H1 (cell line): ENCODE results near the gene CBX2. TPM values are rescaled to one million over a fixed set of nuclear protein-coding genes. Genes with fewer than 3 reads are reported as not detected.

Experiments
- CTCF ChIA-PET: fragments of 300-600 bp; sonication (Branson Sonifier 250); formaldehyde crosslinking; loops from one replicate; lab custom pipeline; 2021; ENCODE audit not compliant: partially characterized antibody; lab: Charles Lee
- POLR2A ChIA-PET: fragments of 300-600 bp; sonication (Branson Sonifier 250); formaldehyde crosslinking; loops from one replicate; lab custom pipeline; 2021; ENCODE audit warnings: inconsistent platforms; ENCODE audit not compliant: partially characterized antibody; lab: Charles Lee
- DNase-seq, 2 experiments: peaks; one replicate each; pipeline versions ENCODE4 v3.0.0 to v3.0.0-alpha.2; 2010 to 2022; ENCODE audit warnings: low spot score in 2 of 2, low read depth in 1 of 2, mixed read lengths in 1 of 2
- FAIRE-seq: peaks from 2 replicates; lab custom pipeline; 2011; peaks lifted over from hg19 to GRCh38; lab: Jason Lieb, UNC
- H2AFZ ChIP-seq: 2 replicates; pipeline ENCODE4 v1.8.1; 2012; ENCODE audit warnings: low read length, inconsistent platforms
- H2AK5ac ChIP-seq: 2 replicates; pipeline ENCODE4 v1.6.1; 2013; ENCODE audit warnings: low read depth, low read length
- H2BK120ac ChIP-seq: replicated peaks from 2 replicates; pipeline ENCODE3; 2013; ENCODE audit warnings: low read depth, low read length, inconsistent platforms
- H2BK12ac ChIP-seq: 2 replicates; pipeline ENCODE4 v1.6.1; 2013; ENCODE audit warnings: low read depth, low read length
- H2BK15ac ChIP-seq: 2 replicates; pipeline ENCODE4 v1.6.1; 2013; ENCODE audit warnings: low read length
- H2BK20ac ChIP-seq: 2 replicates; pipeline ENCODE4 v1.6.1; 2013; ENCODE audit warnings: low read length
- H2BK5ac ChIP-seq: 2 replicates; pipeline ENCODE4 v1.6.1; 2013; ENCODE audit warnings: low read depth, low read length
- H3K14ac ChIP-seq: 2 replicates; pipeline ENCODE4 v1.6.1; 2013; ENCODE audit warnings: inconsistent platforms; ENCODE audit not compliant: insufficient read length
- H3K18ac ChIP-seq: 2 replicates; pipeline ENCODE4 v1.6.1; 2013; ENCODE audit warnings: low read length; ENCODE audit errors: extremely low read depth
- H3K23ac ChIP-seq: 2 replicates; pipeline ENCODE4 v1.6.1; 2013; ENCODE audit warnings: inconsistent platforms; ENCODE audit not compliant: insufficient read length
- H3K23me2 ChIP-seq: 2 replicates; pipeline ENCODE4 v1.6.1; 2013; ENCODE audit warnings: low read depth, low read length
- H3K27ac ChIP-seq: 2 replicates; pipeline ENCODE4 v1.6.1; 2011; ENCODE audit warnings: low read depth, low read length, inconsistent platforms
- H3K27me3 ChIP-seq, 4 experiments: replicated peaks in 1 of 4; 1 replicate in 1 of 4; 2 replicates in 3 of 4; pipeline versions ENCODE4 v1.6.1 to v1.8.1; 2011 to 2013; ENCODE audit warnings: low read length in 3 of 4, mild to moderate bottlenecking in 3 of 4, inconsistent platforms in 2 of 4, mixed read lengths in 2 of 4, moderate library complexity in 1 of 4; ENCODE audit not compliant: control insufficient read depth in 3 of 4, insufficient read depth in 3 of 4; ENCODE audit errors: extremely low read depth in 1 of 4
- H3K36me3 ChIP-seq, 4 experiments: 2 replicates each; pipeline versions ENCODE4 v1.6.1 to v1.8.1; 2011 to 2013; ENCODE audit warnings: mild to moderate bottlenecking in 4 of 4, low read length in 3 of 4, moderate library complexity in 2 of 4, control low read depth in 1 of 4, inconsistent platforms in 1 of 4; ENCODE audit not compliant: insufficient read depth in 4 of 4, control insufficient read depth in 2 of 4
- H3K4ac ChIP-seq: replicated peaks from 2 replicates; pipeline ENCODE3; 2013; ENCODE audit warnings: low read length, low read depth, mixed read lengths, inconsistent platforms; ENCODE audit not compliant: insufficient read length
- H3K4me1 ChIP-seq, 4 experiments: replicated peaks in 1 of 4; 1 replicate in 1 of 4; 2 replicates in 3 of 4; pipeline versions ENCODE4 v1.6.1 to v1.8.1; 2011 to 2013; ENCODE audit warnings: low read length in 3 of 4, inconsistent platforms in 2 of 4, mixed read lengths in 1 of 4; ENCODE audit not compliant: insufficient read depth in 4 of 4, control insufficient read depth in 3 of 4
- H3K4me2 ChIP-seq, 2 experiments: 2 replicates each; pipeline versions ENCODE4 v1.6.1 to v1.8.1; 2011 to 2013; ENCODE audit warnings: low read depth in 2 of 2, low read length in 2 of 2, control low read depth in 1 of 2, inconsistent platforms in 1 of 2, mild to moderate bottlenecking in 1 of 2; ENCODE audit not compliant: insufficient read depth in 1 of 2
- H3K4me3 ChIP-seq, 4 experiments: fragments of 200-600, 300-600 bp in 1 of 4; sonication (generic), shearing (Covaris generic), sonication (Bioruptor Twin) in 1 of 4; 2 replicates each; pipeline versions ENCODE4 v1.5.1 to v1.8.1; 2011 to 2016; ENCODE audit warnings: low read length in 4 of 4, low read depth in 3 of 4, control low read depth in 2 of 4, inconsistent platforms in 2 of 4, mild to moderate bottlenecking in 2 of 4, mixed read lengths in 1 of 4, moderate library complexity in 1 of 4; ENCODE audit not compliant: insufficient read depth in 2 of 4; ENCODE audit errors: extremely low read depth in 1 of 4
- H3K56ac ChIP-seq: replicated peaks from 2 replicates; pipeline ENCODE3; 2013; ENCODE audit warnings: low read depth, mild to moderate bottlenecking, mixed read lengths, low read length, inconsistent platforms; ENCODE audit not compliant: insufficient read length
- H3K79me1 ChIP-seq: 2 replicates; pipeline ENCODE4 v1.6.1; 2013; ENCODE audit warnings: low read depth, low read length, control low read depth
- H3K79me2 ChIP-seq, 2 experiments: 2 replicates each; pipeline versions ENCODE4 v1.6.1 to v1.8.1; 2012 to 2013; ENCODE audit warnings: low read length in 2 of 2, mild to moderate bottlenecking in 2 of 2, inconsistent platforms in 1 of 2; ENCODE audit not compliant: insufficient read depth in 2 of 2, control insufficient read depth in 1 of 2
- H3K9ac ChIP-seq, 4 experiments: replicated peaks in 1 of 4; 1 replicate in 1 of 4; 2 replicates in 3 of 4; pipeline versions ENCODE4 v1.6.1 to v1.8.1; 2011 to 2013; ENCODE audit warnings: low read depth in 3 of 4, low read length in 3 of 4, control low read depth in 2 of 4, mild to moderate bottlenecking in 2 of 4, moderate library complexity in 2 of 4, inconsistent platforms in 1 of 4; ENCODE audit errors: extremely low read depth in 1 of 4
- H3K9me3 ChIP-seq, 2 experiments: 2 replicates each; pipeline versions ENCODE4 v1.6.1 to v1.8.1; 2012 to 2013; ENCODE audit warnings: mild to moderate bottlenecking in 2 of 2, moderate library complexity in 2 of 2, control low read depth in 1 of 2, inconsistent platforms in 1 of 2, low read depth in 1 of 2, low read length in 1 of 2, mixed read lengths in 1 of 2; ENCODE audit not compliant: insufficient read depth in 2 of 2
- H4K20me1 ChIP-seq, 2 experiments: replicated peaks in 1 of 2; 2 replicates each; pipeline versions ENCODE3 to v1.8.1; 2011 to 2013; ENCODE audit warnings: inconsistent platforms in 2 of 2, low read length in 2 of 2, mild to moderate bottlenecking in 1 of 2; ENCODE audit not compliant: insufficient read depth in 2 of 2, control insufficient read depth in 1 of 2
- H4K5ac ChIP-seq: 2 replicates; pipeline ENCODE4 v1.6.1; 2013; ENCODE audit warnings: low read length, low read depth, mixed read lengths, inconsistent platforms; ENCODE audit not compliant: insufficient read length
- H4K8ac ChIP-seq: 2 replicates; pipeline ENCODE4 v1.8.0; 2013; ENCODE audit warnings: mild to moderate bottlenecking, moderate library complexity, low read length, inconsistent platforms; ENCODE audit not compliant: insufficient read depth; ENCODE audit errors: extremely low read depth
- H4K91ac ChIP-seq: replicated peaks from 2 replicates; pipeline ENCODE3; 2013; ENCODE audit warnings: low read length, mixed read lengths, inconsistent platforms; ENCODE audit not compliant: insufficient read length
- CHD2 ChIP-seq: IDR thresholded peaks from 2 replicates; pipeline ENCODE4 v1.6.1; 2012; ENCODE audit warnings: low read length, improper control_type of control experiment
- KDM4A ChIP-seq: IDR thresholded peaks from one replicate; pipeline ENCODE4 v1.7.1; 2012; ENCODE audit warnings: low read depth, mild to moderate bottlenecking, moderate library complexity, low read length, inconsistent platforms; ENCODE audit not compliant: severe bottlenecking
- PHF8 ChIP-seq: fragments of 200-600 bp; sonication (generic); conservative IDR thresholded peaks from 2 replicates; pipeline ENCODE4 v1.7.1; 2012; ENCODE audit warnings: low read depth, mild to moderate bottlenecking, inconsistent platforms, low read length, moderate library complexity
- WGBS, 2 experiments: shearing (Covaris generic) in 1 of 2; methylation state at CpG; one replicate each; pipeline versions ENCODE4 v1.1.6 to v1.1.7; 2013 to 2015; ENCODE audit warnings: low lambda C conversion rate in 2 of 2, mixed read lengths in 2 of 2, inconsistent platforms in 1 of 2, low coverage in 1 of 2, missing lambda C conversion rate in 1 of 2; ENCODE audit not compliant: insufficient replicate concordance in 2 of 2, insufficient coverage in 1 of 2, insufficient read length in 1 of 2; ENCODE audit errors: extremely low coverage in 1 of 2, missing lambda C conversion rate in 1 of 2; 5-methylcytosine and 5-hydroxymethylcytosine counted together
- polyA plus RNA-seq, 7 experiments: library from polyadenylated mRNA; depleted of rRNA in 3 of 7; stranded (reverse) in 5 of 7; unstranded in 2 of 7; fragments of >200 nt in 5 of 7; fragments of 200-250 nt in 2 of 7; gene quantifications; 1 replicate in 5 of 7; 2 replicates in 1 of 7; 4 replicates in 1 of 7; pipeline versions ENCODE4 v1.2.1 to v1.2.3, GENCODE V29; 2011 to 2013; ENCODE audit warnings: missing spikeins in 2 of 7, mixed read lengths in 2 of 7
- total RNA-seq: library from RNA; stranded (reverse); fragmentation: NEBNext Ultra II Directional; extraction: Animal tissue kit (Norgen Biotek cat#: 25700); gene quantifications from 2 replicates; pipeline ENCODE4 v1.2.1, GENCODE V29; 2021

Gene CBX2
- total and polyA plus RNA-seq, 2 of the 8 experiments (the other 6 are each of a cell fraction or from before 2014, with no cell fraction given), result 64.3 to 83.9 TPM

DNA sequence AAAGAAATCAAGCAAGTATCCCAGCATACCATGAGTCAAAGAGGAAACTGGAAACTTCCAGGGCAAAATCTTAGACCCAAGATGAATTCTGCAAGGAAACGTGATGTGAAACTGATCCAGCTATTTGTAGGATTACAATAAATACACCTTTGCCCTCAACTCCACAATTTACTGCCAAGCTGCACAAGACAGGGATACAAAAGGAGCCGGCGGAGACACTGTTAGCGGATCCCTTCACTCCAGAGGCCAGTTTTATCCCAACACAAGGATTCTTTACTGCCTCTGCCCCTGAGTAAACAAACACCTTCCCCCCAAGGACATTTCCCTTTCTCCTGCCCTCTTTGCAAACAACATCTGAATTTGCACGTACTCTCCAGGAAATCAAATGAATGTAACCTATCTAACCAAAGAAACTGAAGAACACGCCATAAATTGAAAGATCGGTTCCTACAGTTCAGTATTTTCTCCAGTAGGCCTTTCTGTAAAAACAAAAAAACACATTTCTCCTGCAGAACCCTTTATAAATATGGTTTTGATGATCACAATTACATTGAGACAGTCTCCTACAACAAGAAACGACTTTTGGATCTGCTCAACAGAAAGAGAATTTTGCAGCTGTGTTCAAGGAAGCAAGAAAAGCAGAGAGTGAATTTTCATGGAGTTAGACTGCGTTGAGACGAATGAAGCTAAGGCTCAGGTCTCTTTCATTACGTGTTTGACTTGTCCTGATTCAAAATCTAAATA lies 1.4 kb upstream of the CBX2 start:
- no peak overlapping the region; the same call in 1 of the 2 replicates for H3K18ac ChIP-seq
- no peak overlapping the region for H4K91ac ChIP-seq
- no peaks in the 10 kb centered on the region; a peak in 2 of 7 replicates for H3K27me3 ChIP-seq
- peaks cover 14 to 23% of the 10 kb centered on the region in 2 experiments for H4K20me1 ChIP-seq
- H3K9me3 ChIP-seq, result no peaks in the 10 kb centered on the region
- H2AFZ ChIP-seq, result no peak overlapping the region; the same call in 1 of the 2 replicates
- no peak overlapping the region for H3K14ac ChIP-seq
- H3K4me3 ChIP-seq, result peak overlapping the region; percentile 38 to 71 (median 51)
- H3K9ac ChIP-seq, result peak overlapping the region in 3 of 4 experiments; percentile 48 to 58 (median 53); a peak in 5 of 7 replicates
- no peak for DNase-seq
- ChIA-PET POLR2A (interaction anchor here (0.6 to 5.2 kb wide), 12 partner anchors 8 to 217 kb away, joined by 3 to 77 read pairs (median 3); partner anchors contain the start of gene CBX4), CTCF (interaction anchor here (0.7 to 5.9 kb wide), 15 partner anchors 8 to 194 kb away, joined by 3 to 90 read pairs (median 4); partner anchors contain the start of gene CBX4)
- H3K27ac ChIP-seq, result peak overlapping the region; percentile 74; the same call in 1 of the 2 replicates
- TF ChIP-seq CHD2, result no peak
- TF ChIP-seq PHF8, result 0 out of 2 replicates have a peak, but pooled peaks have one; percentile 11
- no peak for TF ChIP-seq KDM4A
- peak overlapping the region; percentile 17 for H3K4ac ChIP-seq
- H4K8ac ChIP-seq, result no peak overlapping the region
- peaks cover 4 to 19% (median 15%) of the 10 kb centered on the region in 4 experiments for H3K4me1 ChIP-seq
- H3K23me2 ChIP-seq, result peaks cover 10% of the 10 kb centered on the region
- peaks cover 0 to 26% of the 10 kb centered on the region in 2 experiments; a peak in 2 of 4 replicates for H3K79me2 ChIP-seq
- H2BK12ac ChIP-seq, result peak overlapping the region; percentile 3; the same call in 1 of the 2 replicates
- no peak for FAIRE-seq
- peak overlapping the region; percentile 12 for H4K5ac ChIP-seq
- no peak overlapping the region for H3K56ac ChIP-seq
- no peak overlapping the region for H2AK5ac ChIP-seq
- H2BK5ac ChIP-seq, result no peak overlapping the region
- H3K4me2 ChIP-seq, result peak overlapping the region; percentile 82 to 97
- no peak overlapping the region; the same call in 1 of the 2 replicates for H2BK20ac ChIP-seq
- peaks cover 18% of the 10 kb centered on the region for H3K79me1 ChIP-seq
- H2BK120ac ChIP-seq, result no peak overlapping the region
- H3K36me3 ChIP-seq, result peaks cover 9 to 22% (median 15%) of the 10 kb centered on the region in 4 experiments; a peak in 7 of 8 replicates
- H3K23ac ChIP-seq, result no peak overlapping the region
- WGBS, 2 experiments, result 24% methylated on average over 11 of the region's 11 CpGs; no CpG with 5 or more reads in 1 of the 2 experiments
- H2BK15ac ChIP-seq, result no peak overlapping the region
